HUES64 (cell line): ENCODE data around the gene ANXA1.
"Not testable (repeated sequence)": the region's sequence is repeated elsewhere in the genome, so short reads cannot be mapped to it uniquely, and the experiment has no call there.

Source experiments
- H3K27ac ChIP-seq: 2 replicates; pipeline ENCODE4 v1.7.0; 2013; ENCODE audit warnings: low read depth, low read length, inconsistent platforms
- H3K27me3 ChIP-seq: 2 replicates; pipeline ENCODE4 v1.6.1; 2013; ENCODE audit warnings: mild to moderate bottlenecking, low read length; ENCODE audit not compliant: insufficient read depth
- H3K36me3 ChIP-seq: 2 replicates; pipeline ENCODE4 v1.6.1; 2013; ENCODE audit warnings: mild to moderate bottlenecking, low read length; ENCODE audit not compliant: insufficient read depth
- H3K4me1 ChIP-seq: 2 replicates; pipeline ENCODE4 v1.6.1; 2013; ENCODE audit warnings: mild to moderate bottlenecking, low read length, moderate library complexity; ENCODE audit not compliant: insufficient read depth
- H3K4me3 ChIP-seq: 2 replicates; pipeline ENCODE4 v1.5.1; 2013; ENCODE audit warnings: mild to moderate bottlenecking, low read length, moderate library complexity
- H3K9ac ChIP-seq: 2 replicates; pipeline ENCODE4 v1.6.1; 2013; ENCODE audit warnings: mild to moderate bottlenecking, low read depth, low read length
- H3K9me3 ChIP-seq: 2 replicates; pipeline ENCODE4 v1.6.1; 2013; ENCODE audit warnings: low read depth, low read length; ENCODE audit not compliant: insufficient read depth
- WGBS: fragments of 150-250, 120-280 bp; methylation state at CpG from one replicate; pipeline ENCODE4 v1.1.7; 2013; ENCODE audit warnings: missing lambda C conversion rate; 5-methylcytosine and 5-hydroxymethylcytosine counted together

ANXA1 gene

GRCh38 chr9:73183917-73184861 is 32.5 kb downstream of the ANXA1 start:
- H3K4me3 ChIP-seq: no peak overlapping the region
- no peaks in the 10 kb centered on the region for H3K27me3 ChIP-seq
- no peak overlapping the region for H3K9ac ChIP-seq
- no peaks in the 10 kb centered on the region for H3K36me3 ChIP-seq
- 74% methylated on average over 3 of the region's 3 CpGs for WGBS
- no peak overlapping the region for H3K27ac ChIP-seq
- H3K9me3 ChIP-seq: no peaks in the 10 kb centered on the region
- peaks cover 13% of the 10 kb centered on the region; the same call in 1 of the 2 replicates for H3K4me1 ChIP-seq

- not testable (repeated sequence) for H3K9ac ChIP-seq, H3K36me3 ChIP-seq, H3K9me3 ChIP-seq, H3K4me1 ChIP-seq, H3K4me3 ChIP-seq, H3K27me3 ChIP-seq, H3K27ac ChIP-seq
- WGBS: no CpG with 5 or more reads among the region's 1 CpG
These were observed 39.4 kb downstream of the ANXA1 start for GRCh38 chr9:73191109-73191508.

- no peak overlapping the region for H3K9ac ChIP-seq
- no peak overlapping the region for H3K4me3 ChIP-seq
- WGBS: 95% methylated on average over 1 of the region's 1 CpG
- H3K36me3 ChIP-seq: no peaks in the 10 kb centered on the region
- H3K9me3 ChIP-seq: no peaks in the 10 kb centered on the region
- H3K4me1 ChIP-seq: no peaks in the 10 kb centered on the region
- H3K27me3 ChIP-seq: no peaks in the 10 kb centered on the region
- no peak overlapping the region for H3K27ac ChIP-seq
These were observed 42.6 kb downstream of the ANXA1 start for GRCh38 chr9:73194284-73194683.

- WGBS: 92% methylated on average over 2 of the region's 2 CpGs
- no peaks in the 10 kb centered on the region for H3K9me3 ChIP-seq
- no peak overlapping the region for H3K27ac ChIP-seq
- no peak overlapping the region for H3K9ac ChIP-seq
- H3K4me1 ChIP-seq: peaks cover 13% of the 10 kb centered on the region
- H3K4me3 ChIP-seq: no peak overlapping the region
- H3K36me3 ChIP-seq: no peaks in the 10 kb centered on the region
- no peaks in the 10 kb centered on the region for H3K27me3 ChIP-seq
These were observed 47.8 kb downstream of the ANXA1 start for GRCh38 chr9:73199448-73199847.

GRCh38 chr9:73199886-73200285 is 48.2 kb downstream of the ANXA1 start:
- Histone ChIP-seq H3K4me1 (peaks cover 13% of the 10 kb centered on the region), H3K4me3 (no peak overlapping the region), H3K9me3 (no peaks in the 10 kb centered on the region), H3K27ac (no peak overlapping the region), H3K9ac (no peak overlapping the region), H3K36me3 (no peaks in the 10 kb centered on the region), H3K27me3 (no peaks in the 10 kb centered on the region)
- WGBS: 81% methylated on average over 9 of the region's 10 CpGs

- Histone ChIP-seq H3K4me1 (peaks cover 13% of the 10 kb centered on the region), H3K9me3 (no peaks in the 10 kb centered on the region), H3K4me3 (no peak overlapping the region), H3K9ac (no peak overlapping the region), H3K27ac (no peak overlapping the region), H3K36me3 (no peaks in the 10 kb centered on the region), H3K27me3 (no peaks in the 10 kb centered on the region)
- 71% methylated on average over 9 of the region's 9 CpGs for WGBS
These were observed 49.2 kb downstream of the ANXA1 start for GRCh38 chr9:73200694-73201452.

- no peaks in the 10 kb centered on the region for H3K27me3 ChIP-seq
- no peak overlapping the region for H3K4me3 ChIP-seq
- no peaks in the 10 kb centered on the region for H3K9me3 ChIP-seq
- H3K9ac ChIP-seq: no peak overlapping the region
- H3K27ac ChIP-seq: no peak overlapping the region
- 0% methylated on average over 1 of the region's 1 CpG for WGBS
- H3K4me1 ChIP-seq: peaks cover 13% of the 10 kb centered on the region
- H3K36me3 ChIP-seq: no peaks in the 10 kb centered on the region
These were observed 51.3 kb downstream of the ANXA1 start for GRCh38 chr9:73202980-73203379.

- Histone ChIP-seq H3K27ac (no peak overlapping the region), H3K9me3 (no peaks in the 10 kb centered on the region), H3K4me3 (no peak overlapping the region), H3K27me3 (no peaks in the 10 kb centered on the region), H3K4me1 (peaks cover 13% of the 10 kb centered on the region), H3K36me3 (no peaks in the 10 kb centered on the region), H3K9ac (no peak overlapping the region)
- 62% methylated on average over 3 of the region's 4 CpGs for WGBS
These were observed 53.3 kb downstream of the ANXA1 start for GRCh38 chr9:73204936-73205335.

- WGBS: no CpG with 5 or more reads among the region's 1 CpG
- H3K4me3 ChIP-seq: no peak overlapping the region
- H3K27ac ChIP-seq: no peak overlapping the region
- peaks cover 2% of the 10 kb centered on the region; the same call in 1 of the 2 replicates for H3K4me1 ChIP-seq
- H3K27me3 ChIP-seq: no peaks in the 10 kb centered on the region
- H3K9ac ChIP-seq: no peak overlapping the region
- no peaks in the 10 kb centered on the region for H3K36me3 ChIP-seq
- H3K9me3 ChIP-seq: no peaks in the 10 kb centered on the region
These were observed 55.2 kb downstream of the ANXA1 start for GRCh38 chr9:73206851-73207250.

- no peaks in the 10 kb centered on the region for H3K9me3 ChIP-seq
- 86% methylated on average over 1 of the region's 3 CpGs for WGBS
- H3K27me3 ChIP-seq: no peaks in the 10 kb centered on the region
- no peak overlapping the region for H3K4me3 ChIP-seq
- H3K4me1 ChIP-seq: peaks cover 31% of the 10 kb centered on the region
- no peak overlapping the region for H3K27ac ChIP-seq
- H3K9ac ChIP-seq: no peak overlapping the region
- no peaks in the 10 kb centered on the region for H3K36me3 ChIP-seq
These were observed 59.4 kb downstream of the ANXA1 start for GRCh38 chr9:73210886-73211666.

GRCh38 chr9:73213300-73213699 is 61.6 kb downstream of the ANXA1 start:
- Histone ChIP-seq H3K4me3 (no peak overlapping the region), H3K27me3 (no peaks in the 10 kb centered on the region), H3K36me3 (no peaks in the 10 kb centered on the region), H3K4me1 (peaks cover 38% of the 10 kb centered on the region), H3K9ac (no peak overlapping the region), H3K27ac (no peak overlapping the region), H3K9me3 (0 out of 2 replicates have a peak, but pooled peaks cover 2% of the 10 kb centered on the region)
- WGBS: 63% methylated on average over 2 of the region's 2 CpGs
